Activated T-cell treated with anti-CD3 and anti-CD28 coated beads, Interleukin-2, amount 50 U/mL, for 24 hours (primary cell): ENCODE results near the gene RNF44.

Experiments used
- DNase-seq: peaks from one replicate; pipeline ENCODE4 v3.0.0-alpha.2; 2020
- H3K27ac Mint-ChIP-seq: 2 replicates; pipeline ENCODE4 v1.8.0; 2020; ENCODE audit warnings: mild to moderate bottlenecking, mixed read lengths
- H3K27me3 Mint-ChIP-seq: 2 replicates; pipeline ENCODE4 v1.8.0; 2020; ENCODE audit warnings: mixed read lengths
- H3K36me3 Mint-ChIP-seq: 2 replicates; pipeline ENCODE4 v1.8.0; 2020; ENCODE audit warnings: low read depth, mixed read lengths
- H3K4me1 Mint-ChIP-seq: 2 replicates; pipeline ENCODE4 v1.8.0; 2020; ENCODE audit warnings: low read depth, mixed read lengths
- H3K4me3 Mint-ChIP-seq: 2 replicates; pipeline ENCODE4 v1.8.0; 2020; ENCODE audit warnings: mild to moderate bottlenecking, moderate library complexity, mixed read lengths
- H3K9me3 Mint-ChIP-seq: 2 replicates; pipeline ENCODE4 v1.8.0; 2020; ENCODE audit warnings: mixed read lengths

RNF44 gene

GRCh38 chr5:176525677-176526076 lies 11.5 kb downstream of the RNF44 start:
- H3K27me3 Mint-ChIP-seq: no peaks in the 10 kb centered on the region
- H3K27ac Mint-ChIP-seq: no peak overlapping the region
- DNase-seq: no peak
- peaks cover 27% of the 10 kb centered on the region for H3K4me1 Mint-ChIP-seq
- peaks cover 36% of the 10 kb centered on the region for H3K36me3 Mint-ChIP-seq
- H3K9me3 Mint-ChIP-seq: no peaks in the 10 kb centered on the region
- no peak overlapping the region for H3K4me3 Mint-ChIP-seq

GRCh38 chr5:176524987-176525386 lies 12.2 kb downstream of the RNF44 start:
- Mint-ChIP-seq H3K4me3 (no peak overlapping the region), H3K36me3 (peaks cover 36% of the 10 kb centered on the region), H3K4me1 (peaks cover 25% of the 10 kb centered on the region), H3K9me3 (no peaks in the 10 kb centered on the region), H3K27ac (no peak overlapping the region), H3K27me3 (no peaks in the 10 kb centered on the region)
- no peak for DNase-seq

- Mint-ChIP-seq H3K4me3 (no peak overlapping the region), H3K27ac (no peak overlapping the region), H3K9me3 (no peaks in the 10 kb centered on the region), H3K27me3 (no peaks in the 10 kb centered on the region), H3K36me3 (peaks cover 29% of the 10 kb centered on the region), H3K4me1 (peaks cover 17% of the 10 kb centered on the region)
- no peak for DNase-seq
These were observed 13.1 kb downstream of the RNF44 start for GRCh38 chr5:176524138-176524537.

- Mint-ChIP-seq H3K4me1 (peaks cover 9% of the 10 kb centered on the region), H3K4me3 (no peak overlapping the region), H3K27ac (no peak overlapping the region), H3K9me3 (no peaks in the 10 kb centered on the region), H3K27me3 (no peaks in the 10 kb centered on the region), H3K36me3 (peaks cover 7% of the 10 kb centered on the region)
- no peak for DNase-seq
These were observed 15.4 kb downstream of the RNF44 start for GRCh38 chr5:176521699-176522263.

- Mint-ChIP-seq H3K4me3 (no peak overlapping the region), H3K27me3 (no peaks in the 10 kb centered on the region), H3K4me1 (peaks cover 9% of the 10 kb centered on the region), H3K27ac (no peak overlapping the region), H3K9me3 (no peaks in the 10 kb centered on the region), H3K36me3 (peaks cover 3% of the 10 kb centered on the region)
- DNase-seq: no peak
These were observed 15.9 kb downstream of the RNF44 start for GRCh38 chr5:176521286-176521685.

- Mint-ChIP-seq H3K4me3 (no peak overlapping the region), H3K4me1 (peaks cover 9% of the 10 kb centered on the region), H3K27ac (no peak overlapping the region)
These were observed 17.1 kb downstream of the RNF44 start for GRCh38 chr5:176519810-176520720.

GRCh38 chr5:176517053-176517661 lies 20.0 kb downstream of the RNF44 start:
- Mint-ChIP-seq H3K4me1 (peaks cover 4% of the 10 kb centered on the region), H3K27ac (peak overlapping the region; percentile 24), H3K36me3 (no peaks in the 10 kb centered on the region), H3K4me3 (no peak overlapping the region), H3K9me3 (no peaks in the 10 kb centered on the region), H3K27me3 (no peaks in the 10 kb centered on the region)
- DNase-seq: no peak

More at GRCh38 chr5:176519810-176520720, 17.1 kb downstream of the RNF44 start:
- DNase-seq: no peak
- H3K27me3 Mint-ChIP-seq: no peaks in the 10 kb centered on the region
- no peaks in the 10 kb centered on the region for H3K36me3 Mint-ChIP-seq
- H3K9me3 Mint-ChIP-seq: no peaks in the 10 kb centered on the region

GRCh38 chr5:176515396-176515795 lies 21.8 kb downstream of the RNF44 start:
- no peaks in the 10 kb centered on the region for H3K36me3 Mint-ChIP-seq
- H3K4me3 Mint-ChIP-seq: no peak overlapping the region
- no peak for DNase-seq
- peaks cover 4% of the 10 kb centered on the region for H3K4me1 Mint-ChIP-seq
- H3K9me3 Mint-ChIP-seq: no peaks in the 10 kb centered on the region
- no peaks in the 10 kb centered on the region for H3K27me3 Mint-ChIP-seq
- no peak overlapping the region for H3K27ac Mint-ChIP-seq

- DNase-seq: no peak
- no peaks in the 10 kb centered on the region for H3K9me3 Mint-ChIP-seq
- H3K27ac Mint-ChIP-seq: no peak overlapping the region
- H3K4me3 Mint-ChIP-seq: no peak overlapping the region
- H3K36me3 Mint-ChIP-seq: peaks cover 8% of the 10 kb centered on the region
- H3K4me1 Mint-ChIP-seq: peaks cover 4% of the 10 kb centered on the region
- no peaks in the 10 kb centered on the region for H3K27me3 Mint-ChIP-seq
These were observed 22.8 kb downstream of the RNF44 start for GRCh38 chr5:176514244-176514950.

- Mint-ChIP-seq H3K36me3 (peaks cover 14% of the 10 kb centered on the region), H3K4me3 (no peak overlapping the region), H3K27ac (no peak overlapping the region), H3K4me1 (peaks cover 4% of the 10 kb centered on the region), H3K27me3 (no peaks in the 10 kb centered on the region), H3K9me3 (no peaks in the 10 kb centered on the region)
- no peak for DNase-seq
These were observed 23.4 kb downstream of the RNF44 start for GRCh38 chr5:176513788-176514187.

- no peaks in the 10 kb centered on the region for H3K4me1 Mint-ChIP-seq
- no peaks in the 10 kb centered on the region for H3K27me3 Mint-ChIP-seq
- peaks cover 63% of the 10 kb centered on the region for H3K36me3 Mint-ChIP-seq
- no peak overlapping the region for H3K27ac Mint-ChIP-seq
- no peaks in the 10 kb centered on the region for H3K9me3 Mint-ChIP-seq
- H3K4me3 Mint-ChIP-seq: no peak overlapping the region
- DNase-seq: no peak
These were observed 28.6 kb downstream of the RNF44 start for GRCh38 chr5:176508603-176509002.

GRCh38 chr5:176507911-176508310 lies 29.3 kb downstream of the RNF44 start:
- H3K27me3 Mint-ChIP-seq: no peaks in the 10 kb centered on the region
- no peak overlapping the region for H3K27ac Mint-ChIP-seq
- DNase-seq: no peak
- H3K4me1 Mint-ChIP-seq: no peaks in the 10 kb centered on the region
- H3K4me3 Mint-ChIP-seq: no peak overlapping the region
- no peaks in the 10 kb centered on the region for H3K9me3 Mint-ChIP-seq
- H3K36me3 Mint-ChIP-seq: peaks cover 70% of the 10 kb centered on the region

- no peak for DNase-seq
- no peaks in the 10 kb centered on the region for H3K9me3 Mint-ChIP-seq
- H3K27ac Mint-ChIP-seq: no peak overlapping the region
- no peaks in the 10 kb centered on the region for H3K27me3 Mint-ChIP-seq
- peaks cover 91% of the 10 kb centered on the region for H3K36me3 Mint-ChIP-seq
- no peak overlapping the region for H3K4me3 Mint-ChIP-seq
- no peaks in the 10 kb centered on the region for H3K4me1 Mint-ChIP-seq
These were observed 33.7 kb downstream of the RNF44 start for GRCh38 chr5:176503496-176503895.

GRCh38 chr5:176501333-176501732 lies 35.9 kb downstream of the RNF44 start:
- H3K36me3 Mint-ChIP-seq: peaks cover 92% of the 10 kb centered on the region
- no peak for DNase-seq
- H3K4me3 Mint-ChIP-seq: no peak overlapping the region
- H3K9me3 Mint-ChIP-seq: no peaks in the 10 kb centered on the region
- H3K4me1 Mint-ChIP-seq: no peaks in the 10 kb centered on the region
- no peak overlapping the region for H3K27ac Mint-ChIP-seq
- no peaks in the 10 kb centered on the region for H3K27me3 Mint-ChIP-seq
